ENCODE data around the gene WSB1.
"Not testable (repeated sequence)": the region's sequence is repeated elsewhere in the genome, so short reads cannot be mapped to it uniquely, and the experiment has no call there.

WSB1 gene

GRCh38 chr17:27322690-27323508, 29.0 kb downstream of the WSB1 start:
- no peak for TF ChIP-seq SPI1 (IDR thresholded peaks at IDR 0.05; ENCODE audit: low read depth, low read length)
- no peak for FAIRE-seq
- no peak for DNase-seq (ENCODE audit: insufficient read length, low spot score)

GRCh38 chr17:27323538-27324215, 29.8 kb downstream of the WSB1 start:
- no peak for FAIRE-seq

DNA sequence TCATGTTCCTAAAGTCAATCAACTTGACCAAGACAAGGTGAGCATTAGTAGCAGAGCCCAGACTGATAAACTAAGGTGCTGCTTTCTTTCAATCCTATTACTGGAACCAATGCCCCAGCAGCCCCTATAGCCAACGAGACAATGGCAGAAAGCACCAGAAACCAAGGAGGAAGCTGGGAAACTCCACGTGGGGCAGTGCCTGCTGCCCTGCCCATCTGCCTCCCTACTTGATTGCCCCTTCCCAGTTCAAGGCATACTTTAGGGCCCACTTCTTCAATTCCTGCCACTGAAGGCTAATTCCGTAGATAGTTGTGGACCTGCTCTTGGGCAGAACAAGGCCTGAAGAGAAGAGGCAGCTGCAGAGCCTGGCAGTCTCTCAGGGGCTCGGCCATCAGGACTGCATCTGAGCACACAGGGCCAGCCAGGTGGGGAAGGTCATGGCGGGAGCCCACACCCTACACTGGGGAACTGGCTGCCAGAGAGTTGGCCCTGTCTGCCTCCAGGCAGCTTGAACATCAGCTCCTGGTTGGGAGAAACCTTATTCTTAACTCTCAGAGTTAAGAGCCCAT, 30.9 kb downstream of the WSB1 start:
- FAIRE-seq (no peak), DNase-seq (ENCODE audit: insufficient read length, low spot score) (no peak)
- TF ChIP-seq POLR2AphosphoS5 (IDR thresholded peaks at IDR 0.05; ENCODE audit: low read depth, low read length) (no peak), POU2F2 (IDR thresholded peaks at IDR 0.05; ENCODE audit: low read depth, low read length) (no peak), TAF1 (IDR thresholded peaks at IDR 0.05; ENCODE audit: low read depth, low read length) (no peak), POLR2A (IDR thresholded peaks at IDR 0.05; ENCODE audit: low read depth, low read length) (no peak), PAX5 (IDR thresholded peaks at IDR 0.05; ENCODE audit: insufficient read depth, low read length, severe bottlenecking) (no peak), SPI1 (IDR thresholded peaks at IDR 0.05; ENCODE audit: low read depth, low read length) (no peak)

More at GRCh38 chr17:27323538-27324215, 29.8 kb downstream of the WSB1 start:
- no peak for DNase-seq (ENCODE audit: insufficient read length, low spot score)
- no peak for TF ChIP-seq SPI1 (IDR thresholded peaks at IDR 0.05; ENCODE audit: low read depth, low read length)
- TF ChIP-seq POLR2AphosphoS5 (IDR thresholded peaks at IDR 0.05; ENCODE audit: low read depth, low read length), result no peak
- TF ChIP-seq PAX5 (IDR thresholded peaks at IDR 0.05; ENCODE audit: insufficient read depth, low read length, severe bottlenecking), result no peak

GRCh38 chr17:27326051-27326450, 32.1 kb downstream of the WSB1 start:
- no peak for TF ChIP-seq POU2F2 (IDR thresholded peaks at IDR 0.05; ENCODE audit: low read depth, low read length)
- TF ChIP-seq PAX5 (IDR thresholded peaks at IDR 0.05; ENCODE audit: insufficient read depth, low read length, severe bottlenecking), result no peak
- no peak for TF ChIP-seq SPI1 (IDR thresholded peaks at IDR 0.05; ENCODE audit: low read depth, low read length)
- TF ChIP-seq TAF1 (IDR thresholded peaks at IDR 0.05; ENCODE audit: low read depth, low read length), result no peak
- DNase-seq (ENCODE audit: insufficient read length, low spot score), result no peak
- FAIRE-seq, result no peak

- DNase-seq (ENCODE audit: insufficient read length, low spot score) (no peak), FAIRE-seq (no peak)
- TF ChIP-seq TAF1 (IDR thresholded peaks at IDR 0.05; ENCODE audit: low read depth, low read length) (no peak), POLR2A (IDR thresholded peaks at IDR 0.05; ENCODE audit: low read depth, low read length) (no peak), POU2F2 (IDR thresholded peaks at IDR 0.05; ENCODE audit: low read depth, low read length) (no peak), POLR2AphosphoS5 (IDR thresholded peaks at IDR 0.05; ENCODE audit: low read depth, low read length) (no peak), PAX5 (IDR thresholded peaks at IDR 0.05; ENCODE audit: insufficient read depth, low read length, severe bottlenecking) (no peak), SPI1 (IDR thresholded peaks at IDR 0.05; ENCODE audit: low read depth, low read length) (no peak)
Observed at GRCh38 chr17:27326585-27326984, 32.7 kb downstream of the WSB1 start.

GRCh38 chr17:27327397-27327796, 33.5 kb downstream of the WSB1 start:
- FAIRE-seq (no peak), DNase-seq (ENCODE audit: insufficient read length, low spot score) (no peak)

GRCh38 chr17:27327871-27328270, 34.0 kb downstream of the WSB1 start:
- FAIRE-seq, result no peak
- TF ChIP-seq PAX5 (IDR thresholded peaks at IDR 0.05; ENCODE audit: insufficient read depth, low read length, severe bottlenecking) (no peak), SPI1 (IDR thresholded peaks at IDR 0.05; ENCODE audit: low read depth, low read length) (no peak), POLR2AphosphoS5 (IDR thresholded peaks at IDR 0.05; ENCODE audit: low read depth, low read length) (no peak), TAF1 (IDR thresholded peaks at IDR 0.05; ENCODE audit: low read depth, low read length) (no peak), POLR2A (IDR thresholded peaks at IDR 0.05; ENCODE audit: low read depth, low read length) (no peak), POU2F2 (IDR thresholded peaks at IDR 0.05; ENCODE audit: low read depth, low read length) (no peak)
- DNase-seq (ENCODE audit: insufficient read length, low spot score), result no peak

More at GRCh38 chr17:27327397-27327796, 33.5 kb downstream of the WSB1 start:
- no peak for TF ChIP-seq POU2F2 (IDR thresholded peaks at IDR 0.05; ENCODE audit: low read depth, low read length)

- not testable (repeated sequence) for FAIRE-seq; DNase-seq (ENCODE audit: insufficient read length, low spot score)
Observed at GRCh38 chr17:27328686-27329085, 34.8 kb downstream of the WSB1 start.

DNA sequence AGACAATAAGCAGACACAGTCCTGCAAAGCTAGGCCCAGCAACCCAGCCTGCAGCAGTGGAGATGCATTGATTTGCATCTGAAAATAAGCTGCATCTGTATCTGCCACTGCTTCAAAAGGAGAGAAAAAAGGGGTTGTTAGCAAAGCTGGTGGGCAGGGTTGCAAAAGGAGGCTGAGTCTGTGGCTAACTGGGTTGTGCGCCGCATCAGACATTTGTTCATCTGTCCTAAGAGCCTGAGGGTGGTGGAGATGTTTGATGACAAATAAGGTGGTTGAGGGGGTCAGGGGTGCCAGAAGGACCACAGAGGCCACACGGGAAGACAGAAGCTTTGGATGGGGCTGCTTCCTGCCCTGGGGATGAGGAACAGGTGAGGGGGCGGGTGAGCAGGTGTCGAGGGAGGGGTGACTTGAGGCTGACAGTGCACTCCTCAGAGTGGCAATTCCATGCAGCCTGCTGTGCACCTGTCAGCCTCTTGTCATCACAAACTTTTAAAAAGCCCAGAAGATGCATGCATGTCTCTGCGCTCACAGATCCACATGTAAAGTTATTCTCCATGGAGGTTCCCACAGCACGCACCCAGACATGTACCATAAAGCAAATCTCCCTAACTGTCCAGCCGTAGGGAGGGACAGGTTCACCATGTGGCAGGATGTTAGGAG, 35.4 kb downstream of the WSB1 start:
- DNase-seq (ENCODE audit: insufficient read length, low spot score) (no peak), FAIRE-seq (no peak)
- TF ChIP-seq POLR2AphosphoS5 (IDR thresholded peaks at IDR 0.05; ENCODE audit: low read depth, low read length) (no peak), TAF1 (IDR thresholded peaks at IDR 0.05; ENCODE audit: low read depth, low read length) (no peak), SPI1 (IDR thresholded peaks at IDR 0.05; ENCODE audit: low read depth, low read length) (no peak), PAX5 (IDR thresholded peaks at IDR 0.05; ENCODE audit: insufficient read depth, low read length, severe bottlenecking) (no peak), POLR2A (IDR thresholded peaks at IDR 0.05; ENCODE audit: low read depth, low read length) (no peak), POU2F2 (IDR thresholded peaks at IDR 0.05; ENCODE audit: low read depth, low read length) (no peak)

DNA sequence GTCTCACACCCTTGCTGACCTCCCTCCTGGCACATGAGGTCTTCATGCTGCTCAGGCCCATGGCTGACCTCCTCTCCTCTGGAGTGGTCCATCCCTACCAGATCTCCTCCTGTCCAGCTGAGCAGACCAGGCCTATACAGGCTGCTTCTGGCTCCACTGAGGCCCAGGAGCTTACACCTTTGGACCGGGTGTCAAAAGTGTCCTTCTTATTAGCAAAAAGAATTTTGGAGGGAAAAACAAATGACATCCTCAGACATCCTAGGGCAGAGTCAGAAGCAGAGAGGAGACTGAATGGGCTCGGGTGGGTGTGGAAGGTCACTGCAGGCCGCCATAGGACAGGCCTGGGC, 38.1 kb downstream of the WSB1 start:
- TF ChIP-seq POLR2AphosphoS5 (IDR thresholded peaks at IDR 0.05; ENCODE audit: low read depth, low read length) (no peak), PAX5 (IDR thresholded peaks at IDR 0.05; ENCODE audit: insufficient read depth, low read length, severe bottlenecking) (no peak), TAF1 (IDR thresholded peaks at IDR 0.05; ENCODE audit: low read depth, low read length) (no peak), POU2F2 (IDR thresholded peaks at IDR 0.05; ENCODE audit: low read depth, low read length) (no peak), SPI1 (IDR thresholded peaks at IDR 0.05; ENCODE audit: low read depth, low read length) (no peak)
- DNase-seq (ENCODE audit: insufficient read length, low spot score) (no peak), FAIRE-seq (no peak)
